Measurements from ENCODE around the gene CD84. TPM values are rescaled to one million over a fixed set of nuclear protein-coding genes. Genes with fewer than 3 reads are reported as not detected.
A peak's percentile ranks its signal among the peaks of the same experiment; 100 is the strongest.

Gene CD84
- polyA plus RNA-seq, 1 donor (not counting 4 experiments of a cell fraction or from before 2014, with no cell fraction given), result not detected

DNA sequence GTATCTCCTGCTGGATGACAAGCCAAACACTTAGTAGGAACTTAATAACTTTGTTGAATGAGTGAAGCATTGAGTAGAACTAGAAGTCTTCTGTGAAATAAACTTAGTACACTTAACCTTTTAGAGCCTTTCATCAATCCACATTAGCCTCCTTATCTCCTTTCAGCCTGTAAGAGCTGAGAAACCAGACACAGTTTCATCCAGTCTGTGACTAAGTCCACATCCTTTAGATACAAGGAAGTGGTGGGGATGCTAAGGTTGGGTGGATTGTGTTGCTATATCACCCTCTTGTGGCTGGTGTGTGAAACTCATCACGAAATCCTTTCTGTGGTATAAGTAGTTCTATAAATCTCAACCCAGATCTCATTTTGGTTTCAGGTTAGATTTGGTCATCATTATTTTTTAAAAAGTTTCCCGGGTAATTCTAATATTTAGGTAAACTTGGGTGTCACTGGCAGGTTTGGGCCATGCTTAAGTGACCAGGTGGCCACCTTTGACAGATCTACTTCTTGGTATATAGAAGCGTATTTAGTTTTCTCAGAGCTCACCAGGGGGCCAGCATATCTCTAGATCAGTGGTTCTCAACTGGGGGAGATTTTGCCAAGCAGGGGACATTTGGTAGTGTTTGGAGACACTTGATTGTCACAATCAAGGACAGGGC lies 27.8 kb upstream of the CD84 start:
- no peaks in the 10 kb centered on the region for H3K9me3 ChIP-seq (ENCODE audit: control insufficient read depth, low read depth, low read length)
- no peak overlapping the region for H3K4me3 ChIP-seq (ENCODE audit: control insufficient read depth in 2 of 3, extremely low read depth in 1 of 3, insufficient read depth in 2 of 3, low read depth in 1 of 3, low read length in 3 of 3)
- H3K9me1 ChIP-seq (ENCODE audit: control insufficient read depth, extremely low read depth, insufficient read depth, low read length), result no peaks in the 10 kb centered on the region
- H2AFZ ChIP-seq (ENCODE audit: control insufficient read depth, low read length), result no peak overlapping the region
- no peak overlapping the region for H3K27ac ChIP-seq (ENCODE audit: control insufficient read depth, insufficient read depth, low read length)
- H3K79me2 ChIP-seq (ENCODE audit: control insufficient read depth, insufficient read depth, low read length), result no peaks in the 10 kb centered on the region
- H3K4me2 ChIP-seq (ENCODE audit: control insufficient read depth, extremely low read depth, insufficient read depth, low read depth, low read length), result no peak overlapping the region
- no peak overlapping the region for H3K9ac ChIP-seq (ENCODE audit: control insufficient read depth, extremely low read depth, insufficient read depth, low read length)
- H3K36me3 ChIP-seq (ENCODE audit: control insufficient read depth in 2 of 2, extremely low read depth in 1 of 2, insufficient read depth in 2 of 2, low read length in 2 of 2), result no peaks in the 10 kb centered on the region
- FAIRE-seq, result peak; percentile 88
- no peaks in the 10 kb centered on the region for H4K20me1 ChIP-seq (ENCODE audit: control insufficient read depth, extremely low read depth, insufficient read depth, low read length)
- peaks cover 14% of the 10 kb centered on the region for H3K27me3 ChIP-seq (ENCODE audit: control insufficient read depth, extremely low read depth, insufficient read depth, low read length)
- DNase-seq (ENCODE audit: low read depth, low spot score), result peak; percentile 36
- dilution Hi-C loops (cut with MboI; ENCODE audit: extremely low pct_ligation_motif_present, low sequenced_read_pairs), result loop anchor here (25.0 kb wide), 1 partner anchor 170 kb away; no protein-coding TSS in a partner anchor
- no peak for TF ChIP-seq EZH2 (IDR thresholded peaks at IDR 0.05; ENCODE audit: low read length)
- TF ChIP-seq CTCF (optimal IDR thresholded peaks at IDR 0.05 in 1 of 3, IDR thresholded peaks at IDR 0.05 in 1 of 3, conservative IDR thresholded peaks at IDR 0.05 in 1 of 3; ENCODE audit: extremely low read depth in 1 of 3, insufficient read depth in 2 of 3, low read length in 3 of 3), result peak; percentile 66 to 84 (median 78)
- H3K4me1 ChIP-seq (ENCODE audit: control insufficient read depth, extremely low read depth, insufficient read depth, low read length), result no peaks in the 10 kb centered on the region

GRCh38 chr1:160606611-160607010 lies 27.3 kb upstream of the CD84 start:
- Histone ChIP-seq H3K9me3 (ENCODE audit: control insufficient read depth, low read depth, low read length) (no peaks in the 10 kb centered on the region), H3K79me2 (ENCODE audit: control insufficient read depth, insufficient read depth, low read length) (no peaks in the 10 kb centered on the region), H3K9me1 (ENCODE audit: control insufficient read depth, extremely low read depth, insufficient read depth, low read length) (no peaks in the 10 kb centered on the region), H3K27me3 (ENCODE audit: control insufficient read depth, extremely low read depth, insufficient read depth, low read length) (peaks cover 11% of the 10 kb centered on the region), H2AFZ (ENCODE audit: control insufficient read depth, low read length) (no peak overlapping the region), H3K36me3 (ENCODE audit: control insufficient read depth in 2 of 2, extremely low read depth in 1 of 2, insufficient read depth in 2 of 2, low read length in 2 of 2) (no peaks in the 10 kb centered on the region), H3K4me1 (ENCODE audit: control insufficient read depth, extremely low read depth, insufficient read depth, low read length) (no peaks in the 10 kb centered on the region), H3K4me3 (ENCODE audit: control insufficient read depth in 2 of 3, extremely low read depth in 1 of 3, insufficient read depth in 2 of 3, low read depth in 1 of 3, low read length in 3 of 3) (no peak overlapping the region), H4K20me1 (ENCODE audit: control insufficient read depth, extremely low read depth, insufficient read depth, low read length) (no peaks in the 10 kb centered on the region), H3K9ac (ENCODE audit: control insufficient read depth, extremely low read depth, insufficient read depth, low read length) (no peak overlapping the region), H3K4me2 (ENCODE audit: control insufficient read depth, extremely low read depth, insufficient read depth, low read depth, low read length) (no peak overlapping the region), H3K27ac (ENCODE audit: control insufficient read depth, insufficient read depth, low read length) (no peak overlapping the region)
- TF ChIP-seq EZH2 (IDR thresholded peaks at IDR 0.05; ENCODE audit: low read length) (no peak), CTCF (optimal IDR thresholded peaks at IDR 0.05 in 1 of 3, IDR thresholded peaks at IDR 0.05 in 1 of 3, conservative IDR thresholded peaks at IDR 0.05 in 1 of 3; ENCODE audit: extremely low read depth in 1 of 3, insufficient read depth in 2 of 3, low read length in 3 of 3) (no peak)
- dilution Hi-C loops (cut with MboI; ENCODE audit: extremely low pct_ligation_motif_present, low sequenced_read_pairs), result loop anchor here (25.0 kb wide), 1 partner anchor 169 kb away; no protein-coding TSS in a partner anchor
- FAIRE-seq, result no peak
- no peak for DNase-seq (ENCODE audit: low read depth, low spot score)
